HepG2 (cell line): ENCODE results near the gene EFEMP2. TPM values are rescaled to one million over a fixed set of nuclear protein-coding genes. Genes with fewer than 3 reads are reported as not detected.

ENCODE experiments used
- DR1 ChIP-seq: sonication (generic); formaldehyde crosslinking; IDR thresholded peaks from 2 replicates; pipeline ENCODE4 v1.8.0; 2021; ENCODE audit warnings: mild to moderate bottlenecking, missing genetic modification reagents, inconsistent platforms
- GFI1 ChIP-seq: sonication (generic); formaldehyde crosslinking; IDR thresholded peaks from 2 replicates; pipeline ENCODE4 v1.5.0; 2020; ENCODE audit warnings: missing genetic modification reagents, mild to moderate bottlenecking, borderline replicate concordance
- HNRNPLL ChIP-seq: fragments of 200-400 bp; formaldehyde crosslinking; IDR thresholded peaks from 2 replicates; pipeline ENCODE4 v1.6.1; 2017; ENCODE audit warnings: mild to moderate bottlenecking, low read depth, low read length; ENCODE audit not compliant: poor library complexity, severe bottlenecking
- KLF13 ChIP-seq: sonication (generic); formaldehyde crosslinking; IDR thresholded peaks from 2 replicates; pipeline ENCODE4 v1.4.0; 2020; ENCODE audit warnings: mild to moderate bottlenecking, missing genetic modification reagents
- MLLT10 ChIP-seq: sonication (generic); formaldehyde crosslinking; IDR thresholded peaks from 2 replicates; pipeline ENCODE4 v1.4.0; 2020; ENCODE audit warnings: missing genetic modification reagents
- RFX1 ChIP-seq: fragments of 450-650 bp; IDR thresholded peaks from 2 replicates; pipeline ENCODE4 v1.6.1; 2017
- ZNF136 ChIP-seq: sonication (generic); formaldehyde crosslinking; IDR thresholded peaks from 2 replicates; pipeline ENCODE4 v1.8.1; 2022; ENCODE audit warnings: low read depth, mild to moderate bottlenecking, moderate library complexity, missing genetic modification reagents
- ZNF232 ChIP-seq: sonication (generic); formaldehyde crosslinking; IDR thresholded peaks from 2 replicates; pipeline ENCODE4 v1.4.0; 2020; ENCODE audit warnings: missing genetic modification reagents, borderline replicate concordance
- ZNF326 ChIP-seq: sonication (generic); formaldehyde crosslinking; IDR thresholded peaks from 2 replicates; pipeline ENCODE4 v1.4.0; 2020; ENCODE audit warnings: missing genetic modification reagents, borderline replicate concordance
- ZNF34 ChIP-seq: sonication (generic); formaldehyde crosslinking; IDR thresholded peaks from 2 replicates; pipeline ENCODE4 v1.4.0; 2020; ENCODE audit warnings: mild to moderate bottlenecking, missing genetic modification reagents, borderline replicate concordance
- ZNF709 ChIP-seq: sonication (generic); formaldehyde crosslinking; IDR thresholded peaks from 2 replicates; pipeline ENCODE4 v1.5.0; 2020; ENCODE audit warnings: mild to moderate bottlenecking, missing genetic modification reagents
- ZNF710 ChIP-seq: sonication (generic); formaldehyde crosslinking; IDR thresholded peaks from 2 replicates; pipeline ENCODE4 v1.5.0; 2020; ENCODE audit warnings: mild to moderate bottlenecking, missing genetic modification reagents, borderline replicate concordance
- ZNF781 ChIP-seq: sonication (generic); formaldehyde crosslinking; IDR thresholded peaks from 2 replicates; pipeline ENCODE4 v1.5.1; 2020; ENCODE audit warnings: borderline replicate concordance, mild to moderate bottlenecking, missing genetic modification reagents; ENCODE audit errors: not compliant biosample characterization
- ZNF879 ChIP-seq: sonication (generic); formaldehyde crosslinking; IDR thresholded peaks from 2 replicates; pipeline ENCODE4 v1.8.1; 2023; ENCODE audit warnings: missing genetic modification reagents
- polyA plus RNA-seq, 8 experiments: library from polyadenylated mRNA; depleted of rRNA in 3 of 8; stranded (reverse) in 7 of 8; unstranded in 1 of 8; fragments of >200 nt; fragmentation: Illumina TruSeq in 4 of 8; extraction: Trizol in 4 of 8; gene quantifications; 2 replicates each; pipeline versions ENCODE4 v1.2.1 to v1.2.3, GENCODE V29; 2011 to 2016; ENCODE audit warnings: low read depth in 4 of 8, missing spikeins in 1 of 8, mixed read lengths in 1 of 8; ENCODE audit not compliant: insufficient read depth in 1 of 8
- total RNA-seq, 5 experiments: library from RNA; depleted of rRNA; stranded (reverse); fragments of >200 nt; fragmentation: Illumina TruSeq; extraction: Trizol; gene quantifications; 2 replicates each; pipeline ENCODE4 v1.2.3, GENCODE V29; 2016; ENCODE audit warnings: low read depth in 1 of 5
- TF ChIP-seq, protein P1 (sequence below): sonication (generic); formaldehyde crosslinking; IDR thresholded peaks from 2 replicates; pipeline ENCODE4 v1.4.0; 2020; ENCODE audit warnings: mild to moderate bottlenecking, missing genetic modification reagents
- TF ChIP-seq, protein P2 (sequence below): sonication (generic); formaldehyde crosslinking; IDR thresholded peaks from 2 replicates; pipeline ENCODE4 v1.4.0; 2020; ENCODE audit warnings: missing genetic modification reagents
- TF ChIP-seq, protein P3 (sequence below): sonication (generic); formaldehyde crosslinking; IDR thresholded peaks from 2 replicates; pipeline ENCODE4 v1.9.0; 2022; ENCODE audit warnings: low read depth, missing genetic modification reagents

EFEMP2 gene
- total and polyA plus RNA-seq, 2 of the 13 experiments (the other 11 are each of a cell fraction or from before 2014, with no cell fraction given) = 7.4 to 29.7 TPM

DNA sequence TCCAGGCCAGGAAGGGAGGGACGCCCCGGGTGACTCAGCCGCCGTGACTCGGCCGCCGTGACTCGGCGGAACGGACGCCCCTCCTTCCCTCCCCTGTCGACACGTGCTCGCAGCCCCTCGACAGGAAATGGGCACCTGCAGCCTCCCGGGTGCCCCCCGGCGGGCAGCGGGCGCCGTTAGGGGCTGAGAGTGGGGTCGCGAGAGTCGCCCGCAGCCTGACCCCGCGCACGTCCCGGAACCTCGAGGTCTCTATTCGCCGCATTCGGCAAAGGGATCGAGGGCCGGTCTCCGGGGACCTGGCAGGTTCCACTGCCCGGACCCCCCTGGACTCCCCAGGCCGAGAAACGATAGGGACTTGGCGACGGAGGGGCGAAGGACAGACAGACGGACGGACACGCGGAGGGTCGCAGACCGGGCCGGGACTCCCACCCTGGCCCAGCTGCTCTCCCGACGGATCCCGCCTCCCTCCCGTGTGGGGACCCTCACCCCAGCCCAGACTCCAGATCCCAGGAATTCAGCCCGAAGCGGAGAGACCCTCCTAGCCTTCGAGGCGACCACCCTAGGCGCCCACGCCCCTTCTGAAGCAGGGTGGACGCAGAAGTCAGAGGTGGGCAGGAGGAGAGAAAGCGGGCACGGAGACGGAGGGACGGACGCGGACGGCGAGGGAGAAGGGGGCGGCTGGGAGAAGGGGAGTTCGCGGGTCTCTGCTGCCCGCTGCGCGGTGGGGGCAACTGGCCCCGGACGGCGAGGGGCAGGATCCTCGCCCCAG, 26.9 kb upstream of the EFEMP2 start (continued):
- TF ChIP-seq KLF13 (CRISPR knock-in tag) (no peak; the same call in 1 of the 2 replicates), ZNF136 (no peak), ZNF326 (CRISPR knock-in tag) (no peak), ZNF879 (CRISPR knock-in tag) (peak; percentile 70; the same call in 1 of the 2 replicates), RFX1 (no peak), GFI1 (CRISPR knock-in tag) (no peak; the same call in 1 of the 2 replicates), MLLT10 (CRISPR knock-in tag) (no peak), ZNF781 (CRISPR knock-in tag) (peak; percentile 58), ZNF709 (CRISPR knock-in tag) (peak; percentile 58; the same call in 1 of the 2 replicates), ZNF34 (no peak), ZNF710 (no peak; the same call in 1 of the 2 replicates), HNRNPLL (no peak), DR1 (no peak; the same call in 1 of the 2 replicates), ZNF232 (CRISPR knock-in tag) (peak; percentile 53; the same call in 1 of the 2 replicates)
- TF ChIP-seq, protein P1, sequence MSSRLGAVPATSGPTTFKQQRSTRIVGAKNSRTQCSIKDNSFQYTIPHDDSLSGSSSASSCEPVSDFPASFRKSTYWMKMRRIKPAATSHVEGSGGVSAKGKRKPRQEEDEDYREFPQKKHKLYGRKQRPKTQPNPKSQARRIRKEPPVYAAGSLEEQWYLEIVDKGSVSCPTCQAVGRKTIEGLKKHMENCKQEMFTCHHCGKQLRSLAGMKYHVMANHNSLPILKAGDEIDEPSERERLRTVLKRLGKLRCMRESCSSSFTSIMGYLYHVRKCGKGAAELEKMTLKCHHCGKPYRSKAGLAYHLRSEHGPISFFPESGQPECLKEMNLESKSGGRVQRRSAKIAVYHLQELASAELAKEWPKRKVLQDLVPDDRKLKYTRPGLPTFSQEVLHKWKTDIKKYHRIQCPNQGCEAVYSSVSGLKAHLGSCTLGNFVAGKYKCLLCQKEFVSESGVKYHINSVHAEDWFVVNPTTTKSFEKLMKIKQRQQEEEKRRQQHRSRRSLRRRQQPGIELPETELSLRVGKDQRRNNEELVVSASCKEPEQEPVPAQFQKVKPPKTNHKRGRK = no peak
- TF ChIP-seq, protein P2, sequence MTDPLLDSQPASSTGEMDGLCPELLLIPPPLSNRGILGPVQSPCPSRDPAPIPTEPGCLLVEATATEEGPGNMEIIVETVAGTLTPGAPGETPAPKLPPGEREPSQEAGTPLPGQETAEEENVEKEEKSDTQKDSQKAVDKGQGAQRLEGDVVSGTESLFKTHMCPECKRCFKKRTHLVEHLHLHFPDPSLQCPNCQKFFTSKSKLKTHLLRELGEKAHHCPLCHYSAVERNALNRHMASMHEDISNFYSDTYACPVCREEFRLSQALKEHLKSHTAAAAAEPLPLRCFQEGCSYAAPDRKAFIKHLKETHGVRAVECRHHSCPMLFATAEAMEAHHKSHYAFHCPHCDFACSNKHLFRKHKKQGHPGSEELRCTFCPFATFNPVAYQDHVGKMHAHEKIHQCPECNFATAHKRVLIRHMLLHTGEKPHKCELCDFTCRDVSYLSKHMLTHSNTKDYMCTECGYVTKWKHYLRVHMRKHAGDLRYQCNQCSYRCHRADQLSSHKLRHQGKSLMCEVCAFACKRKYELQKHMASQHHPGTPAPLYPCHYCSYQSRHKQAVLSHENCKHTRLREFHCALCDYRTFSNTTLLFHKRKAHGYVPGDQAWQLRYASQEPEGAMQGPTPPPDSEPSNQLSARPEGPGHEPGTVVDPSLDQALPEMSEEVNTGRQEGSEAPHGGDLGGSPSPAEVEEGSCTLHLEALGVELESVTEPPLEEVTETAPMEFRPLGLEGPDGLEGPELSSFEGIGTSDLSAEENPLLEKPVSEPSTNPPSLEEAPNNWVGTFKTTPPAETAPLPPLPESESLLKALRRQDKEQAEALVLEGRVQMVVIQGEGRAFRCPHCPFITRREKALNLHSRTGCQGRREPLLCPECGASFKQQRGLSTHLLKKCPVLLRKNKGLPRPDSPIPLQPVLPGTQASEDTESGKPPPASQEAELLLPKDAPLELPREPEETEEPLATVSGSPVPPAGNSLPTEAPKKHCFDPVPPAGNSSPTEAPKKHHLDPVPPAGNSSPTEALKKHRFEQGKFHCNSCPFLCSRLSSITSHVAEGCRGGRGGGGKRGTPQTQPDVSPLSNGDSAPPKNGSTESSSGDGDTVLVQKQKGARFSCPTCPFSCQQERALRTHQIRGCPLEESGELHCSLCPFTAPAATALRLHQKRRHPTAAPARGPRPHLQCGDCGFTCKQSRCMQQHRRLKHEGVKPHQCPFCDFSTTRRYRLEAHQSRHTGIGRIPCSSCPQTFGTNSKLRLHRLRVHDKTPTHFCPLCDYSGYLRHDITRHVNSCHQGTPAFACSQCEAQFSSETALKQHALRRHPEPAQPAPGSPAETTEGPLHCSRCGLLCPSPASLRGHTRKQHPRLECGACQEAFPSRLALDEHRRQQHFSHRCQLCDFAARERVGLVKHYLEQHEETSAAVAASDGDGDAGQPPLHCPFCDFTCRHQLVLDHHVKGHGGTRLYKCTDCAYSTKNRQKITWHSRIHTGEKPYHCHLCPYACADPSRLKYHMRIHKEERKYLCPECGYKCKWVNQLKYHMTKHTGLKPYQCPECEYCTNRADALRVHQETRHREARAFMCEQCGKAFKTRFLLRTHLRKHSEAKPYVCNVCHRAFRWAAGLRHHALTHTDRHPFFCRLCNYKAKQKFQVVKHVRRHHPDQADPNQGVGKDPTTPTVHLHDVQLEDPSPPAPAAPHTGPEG (CRISPR knock-in tag) = no peak
- TF ChIP-seq, protein P3, sequence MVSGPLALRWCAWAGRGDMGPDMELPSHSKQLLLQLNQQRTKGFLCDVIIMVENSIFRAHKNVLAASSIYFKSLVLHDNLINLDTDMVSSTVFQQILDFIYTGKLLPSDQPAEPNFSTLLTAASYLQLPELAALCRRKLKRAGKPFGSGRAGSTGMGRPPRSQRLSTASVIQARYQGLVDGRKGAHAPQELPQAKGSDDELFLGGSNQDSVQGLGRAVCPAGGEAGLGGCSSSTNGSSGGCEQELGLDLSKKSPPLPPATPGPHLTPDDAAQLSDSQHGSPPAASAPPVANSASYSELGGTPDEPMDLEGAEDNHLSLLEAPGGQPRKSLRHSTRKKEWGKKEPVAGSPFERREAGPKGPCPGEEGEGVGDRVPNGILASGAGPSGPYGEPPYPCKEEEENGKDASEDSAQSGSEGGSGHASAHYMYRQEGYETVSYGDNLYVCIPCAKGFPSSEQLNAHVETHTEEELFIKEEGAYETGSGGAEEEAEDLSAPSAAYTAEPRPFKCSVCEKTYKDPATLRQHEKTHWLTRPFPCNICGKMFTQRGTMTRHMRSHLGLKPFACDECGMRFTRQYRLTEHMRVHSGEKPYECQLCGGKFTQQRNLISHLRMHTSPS (CRISPR knock-in tag) = peak; percentile 70; the same call in 1 of the 2 replicates
